ENCODE results near the gene FLNB. TPM values are rescaled to one million over a fixed set of nuclear protein-coding genes. Genes with fewer than 3 reads are reported as not detected.
"Not testable (repeated sequence)": the region's sequence is repeated elsewhere in the genome, so short reads cannot be mapped to it uniquely, and the experiment has no call there.

The FLNB gene
- total RNA-seq, 1 donor from 2014 or later = 80.9 TPM

DNA sequence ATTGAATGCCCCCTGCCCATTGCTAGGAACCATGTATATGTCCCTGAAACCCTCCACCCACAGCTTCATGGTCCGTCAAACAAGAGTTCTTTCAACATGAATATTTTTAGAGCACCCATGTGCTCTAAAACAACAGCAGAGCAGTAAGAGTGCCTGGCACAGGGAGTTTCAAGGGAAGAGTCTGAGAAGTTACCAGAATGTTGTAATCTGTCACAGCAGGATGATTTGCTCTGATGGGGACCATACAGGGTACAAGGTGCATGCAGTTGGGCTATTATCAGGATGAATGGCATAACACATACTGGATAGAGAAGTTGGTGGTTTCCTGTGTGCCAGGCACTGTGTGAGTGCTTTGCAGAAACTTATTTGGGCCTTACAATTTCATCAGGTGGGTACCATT is 27.8 kb upstream of the FLNB start:
- H3K4me1 ChIP-seq (ENCODE audit: control insufficient read depth in 3 of 3, insufficient read depth in 3 of 3, low read length in 3 of 3) = peaks cover 8 to 17% (median 11%) of the 10 kb centered on the region in 3 donors
- no peaks in the 10 kb centered on the region for H3K9me3 ChIP-seq (ENCODE audit: control insufficient read depth in 3 of 3, low read length in 3 of 3)
- H3K36me3 ChIP-seq (ENCODE audit: control insufficient read depth in 3 of 3, insufficient read depth in 3 of 3, low read length in 3 of 3) = no peaks in the 10 kb centered on the region

DNA sequence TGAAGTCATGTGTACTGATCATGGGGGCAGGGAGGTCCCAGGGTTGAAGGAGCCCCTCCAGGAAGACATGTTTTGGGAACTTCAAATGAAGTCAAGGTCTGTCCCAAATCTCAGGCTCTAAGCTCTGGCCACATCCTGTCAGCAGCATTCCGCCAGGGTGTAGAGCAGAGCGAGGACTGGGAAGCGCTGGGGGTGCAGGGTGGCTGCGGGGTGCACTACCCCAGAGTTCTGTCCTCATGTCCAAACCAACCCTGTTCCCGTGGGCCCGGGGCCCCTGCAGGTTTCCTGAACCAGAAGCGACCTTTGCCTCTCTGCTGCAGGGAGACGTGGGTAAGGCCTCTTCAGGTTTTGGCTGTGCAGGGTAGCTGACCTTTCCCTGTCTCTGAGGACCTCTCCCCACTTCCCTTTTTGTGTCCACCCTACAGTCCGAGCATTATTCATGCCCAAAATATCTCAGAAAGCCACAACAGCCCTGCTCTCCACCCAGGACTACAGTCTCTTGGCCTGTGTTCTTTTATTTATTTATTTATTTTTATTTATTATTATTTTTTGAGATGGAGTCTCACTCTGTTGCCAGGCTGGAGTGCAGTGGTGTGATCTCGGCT is 26.6 kb upstream of the FLNB start:
- Histone ChIP-seq H3K27me3 (ENCODE audit: control insufficient read depth in 3 of 3, insufficient read depth in 3 of 3, low read length in 3 of 3) (no peaks in the 10 kb centered on the region), H3K4me3 (ENCODE audit: low read length in 3 of 3) (no peak overlapping the region), H3K27ac (ENCODE audit: low read depth, low read length) (no peak overlapping the region), H3K9ac (ENCODE audit: low read depth in 1 of 3, low read length in 3 of 3) (no peak overlapping the region), H3K36me3 (ENCODE audit: control insufficient read depth in 3 of 3, insufficient read depth in 3 of 3, low read length in 3 of 3) (no peaks in the 10 kb centered on the region), H3K9me3 (ENCODE audit: control insufficient read depth in 3 of 3, low read length in 3 of 3) (no peaks in the 10 kb centered on the region), H3K4me1 (ENCODE audit: control insufficient read depth in 3 of 3, insufficient read depth in 3 of 3, low read length in 3 of 3) (peaks cover 8 to 17% (median 11%) of the 10 kb centered on the region in 3 donors)

More for the DNA sequence above, 27.8 kb upstream of the FLNB start:
- no peak overlapping the region for H3K9ac ChIP-seq (ENCODE audit: low read depth in 1 of 3, low read length in 3 of 3)
- H3K27ac ChIP-seq (ENCODE audit: low read depth, low read length) = no peak overlapping the region
- H3K4me3 ChIP-seq (ENCODE audit: low read length in 3 of 3) = no peak overlapping the region
- H3K27me3 ChIP-seq (ENCODE audit: control insufficient read depth in 3 of 3, insufficient read depth in 3 of 3, low read length in 3 of 3) = no peaks in the 10 kb centered on the region

DNA sequence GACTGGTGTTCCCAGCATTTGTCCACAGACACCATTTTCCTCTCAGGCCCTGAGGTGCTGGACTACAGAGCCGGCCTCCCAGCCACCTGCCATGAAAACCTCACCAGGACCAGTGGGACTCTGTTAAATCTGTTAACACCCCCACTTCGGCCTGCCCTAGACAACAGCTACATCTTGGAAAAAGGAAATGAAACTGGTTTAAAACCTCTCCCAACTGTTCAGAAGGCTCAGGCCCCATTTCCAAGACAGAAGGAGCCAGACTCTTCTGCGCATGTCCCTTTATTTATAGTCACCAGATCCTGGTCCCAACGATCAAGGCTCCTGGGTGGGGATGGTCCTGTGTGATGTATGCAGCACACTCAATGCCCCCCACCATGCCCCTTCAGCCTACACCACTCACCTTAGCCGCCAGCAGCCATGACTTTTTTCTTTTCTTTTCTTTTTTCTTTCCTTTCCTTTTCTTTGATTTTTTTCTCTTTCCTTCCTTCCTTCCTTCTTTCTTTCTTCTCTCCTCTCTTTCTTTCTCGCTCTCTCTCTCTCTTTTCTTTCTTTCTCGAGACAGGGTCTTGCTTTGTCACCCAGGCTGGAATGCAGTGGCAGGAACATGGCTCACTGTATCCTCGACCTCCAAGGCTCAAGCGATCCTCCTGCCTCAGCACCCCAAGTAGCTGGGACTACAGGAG is 25.5 kb upstream of the FLNB start:
- H3K9ac ChIP-seq (ENCODE audit: low read depth in 1 of 3, low read length in 3 of 3) = no peak overlapping the region
- no peak overlapping the region for H3K27ac ChIP-seq (ENCODE audit: low read depth, low read length)
- no peaks in the 10 kb centered on the region for H3K9me3 ChIP-seq (ENCODE audit: control insufficient read depth in 3 of 3, low read length in 3 of 3)
- peaks cover 8 to 17% (median 11%) of the 10 kb centered on the region in 3 donors for H3K4me1 ChIP-seq (ENCODE audit: control insufficient read depth in 3 of 3, insufficient read depth in 3 of 3, low read length in 3 of 3)
- no peaks in the 10 kb centered on the region for H3K36me3 ChIP-seq (ENCODE audit: control insufficient read depth in 3 of 3, insufficient read depth in 3 of 3, low read length in 3 of 3)
- H3K27me3 ChIP-seq (ENCODE audit: control insufficient read depth in 3 of 3, insufficient read depth in 3 of 3, low read length in 3 of 3) = no peaks in the 10 kb centered on the region
- no peak overlapping the region for H3K4me3 ChIP-seq (ENCODE audit: low read length in 3 of 3)

DNA sequence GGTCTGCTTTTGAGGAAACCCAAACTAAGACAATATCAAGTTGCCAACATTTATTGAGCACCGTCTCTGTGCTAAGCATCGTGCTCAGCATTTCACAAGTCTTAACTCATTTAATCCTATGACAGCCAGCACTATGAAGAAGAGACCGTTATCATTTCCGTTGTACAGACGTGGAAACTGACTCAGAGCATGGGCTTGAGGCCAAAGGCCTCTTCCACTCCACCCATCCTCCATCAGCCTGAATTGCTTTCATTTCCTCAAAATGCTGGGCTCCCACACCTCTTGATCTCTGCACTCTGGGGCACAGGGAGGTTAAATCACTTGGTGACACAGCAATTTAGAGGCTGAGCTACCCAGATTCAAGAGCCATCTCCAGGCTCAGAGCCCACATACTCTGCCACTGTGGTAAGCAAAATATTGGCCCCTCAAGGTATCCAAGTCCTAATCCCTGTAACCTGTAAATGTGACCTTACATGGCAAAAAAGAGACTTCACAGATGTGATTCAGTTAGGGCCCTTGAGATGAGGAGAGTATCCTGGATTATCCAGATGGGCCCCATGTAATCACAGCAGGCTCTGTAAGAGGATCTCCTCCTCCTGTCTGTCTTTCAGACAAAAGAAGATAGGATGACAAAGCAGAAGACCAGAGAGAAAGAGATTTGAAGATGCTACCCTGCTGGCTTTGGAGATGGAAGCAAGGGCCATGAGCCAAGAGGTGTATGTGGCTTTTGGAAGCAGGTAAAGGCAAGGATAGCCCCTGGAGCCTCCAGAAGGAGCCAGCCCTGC is 24.3 kb upstream of the FLNB start:
- no peaks in the 10 kb centered on the region for H3K9me3 ChIP-seq (ENCODE audit: control insufficient read depth in 3 of 3, low read length in 3 of 3)
- no peak overlapping the region for H3K27ac ChIP-seq (ENCODE audit: low read depth, low read length)
- H3K27me3 ChIP-seq (ENCODE audit: control insufficient read depth in 3 of 3, insufficient read depth in 3 of 3, low read length in 3 of 3) = no peaks in the 10 kb centered on the region
- H3K36me3 ChIP-seq (ENCODE audit: control insufficient read depth in 3 of 3, insufficient read depth in 3 of 3, low read length in 3 of 3) = no peaks in the 10 kb centered on the region
- H3K4me3 ChIP-seq (ENCODE audit: low read length in 3 of 3) = no peak overlapping the region
- H3K9ac ChIP-seq (ENCODE audit: low read depth in 1 of 3, low read length in 3 of 3) = no peak overlapping the region
- H3K4me1 ChIP-seq (ENCODE audit: control insufficient read depth in 3 of 3, insufficient read depth in 3 of 3, low read length in 3 of 3) = peaks cover 6 to 12% (median 7%) of the 10 kb centered on the region in 3 donors

DNA sequence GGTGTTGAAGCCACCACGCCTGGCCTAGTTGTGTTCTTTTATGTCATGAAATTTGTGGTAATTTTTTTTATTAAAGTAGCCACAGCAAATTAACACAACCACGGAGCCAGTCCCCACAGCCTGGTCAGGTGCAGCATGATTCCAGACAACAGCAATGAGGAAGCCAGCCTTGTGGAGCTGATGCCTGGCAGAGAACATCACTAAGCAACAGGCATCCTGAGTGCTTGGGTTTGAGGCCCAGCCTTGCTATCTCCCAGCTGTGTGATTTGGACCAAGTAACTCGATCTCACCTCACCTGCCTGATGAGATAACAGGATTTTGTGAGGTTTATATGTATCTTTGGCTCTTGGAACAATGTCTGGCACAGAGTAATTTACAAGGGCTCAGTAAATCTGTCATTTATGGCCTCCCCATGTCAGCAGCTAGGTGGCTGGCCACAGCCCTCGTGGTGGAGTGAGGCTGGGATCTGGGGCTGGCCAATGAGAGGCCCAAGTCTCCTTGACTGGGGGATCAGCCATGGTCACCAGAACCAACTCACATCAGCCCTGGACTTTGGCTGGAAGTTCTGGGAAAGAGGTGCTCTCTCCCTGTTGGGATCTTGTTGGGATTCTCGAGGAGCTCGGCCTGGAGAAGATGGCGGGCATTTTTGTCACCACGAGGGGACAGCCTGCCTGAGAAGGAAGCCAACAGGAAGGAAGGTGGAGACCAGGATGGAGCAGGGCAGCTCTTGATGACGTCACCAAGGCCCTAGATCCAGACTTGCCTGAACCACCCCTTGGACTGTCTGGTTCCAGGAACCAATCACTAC is 22.8 kb upstream of the FLNB start:
- Histone ChIP-seq H3K4me1 (ENCODE audit: control insufficient read depth in 3 of 3, insufficient read depth in 3 of 3, low read length in 3 of 3) (peaks cover 6 to 12% (median 7%) of the 10 kb centered on the region in 3 donors), H3K27ac (ENCODE audit: low read depth, low read length) (no peak overlapping the region), H3K36me3 (ENCODE audit: control insufficient read depth in 3 of 3, insufficient read depth in 3 of 3, low read length in 3 of 3) (no peaks in the 10 kb centered on the region)

DNA sequence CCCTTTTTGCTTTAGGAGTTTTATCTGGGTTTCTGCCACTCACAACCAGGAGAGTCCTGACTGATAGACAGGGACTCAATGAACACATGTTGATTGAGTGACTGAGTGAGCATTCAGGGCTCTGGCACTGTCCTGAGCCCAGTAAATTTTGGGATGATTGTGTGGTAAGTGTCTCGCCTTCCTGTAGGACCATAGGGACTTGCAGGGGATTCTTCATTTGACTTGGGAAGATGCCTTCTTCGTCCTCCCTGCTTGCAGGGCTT is 22.3 kb upstream of the FLNB start:
- no peaks in the 10 kb centered on the region for H3K36me3 ChIP-seq (ENCODE audit: control insufficient read depth in 3 of 3, insufficient read depth in 3 of 3, low read length in 3 of 3)
- H3K4me3 ChIP-seq (ENCODE audit: low read length in 3 of 3) = no peak overlapping the region
- H3K4me1 ChIP-seq (ENCODE audit: control insufficient read depth in 3 of 3, insufficient read depth in 3 of 3, low read length in 3 of 3) = peaks cover 6 to 12% (median 7%) of the 10 kb centered on the region in 3 donors
- H3K9ac ChIP-seq (ENCODE audit: low read depth in 1 of 3, low read length in 3 of 3) = no peak overlapping the region
- no peaks in the 10 kb centered on the region for H3K27me3 ChIP-seq (ENCODE audit: control insufficient read depth in 3 of 3, insufficient read depth in 3 of 3, low read length in 3 of 3)
- H3K9me3 ChIP-seq (ENCODE audit: control insufficient read depth in 3 of 3, low read length in 3 of 3) = no peaks in the 10 kb centered on the region
- no peak overlapping the region for H3K27ac ChIP-seq (ENCODE audit: low read depth, low read length)

More for the DNA sequence above, 22.8 kb upstream of the FLNB start:
- Histone ChIP-seq H3K4me3 (ENCODE audit: low read length in 3 of 3) (no peak overlapping the region), H3K27me3 (ENCODE audit: control insufficient read depth in 3 of 3, insufficient read depth in 3 of 3, low read length in 3 of 3) (no peaks in the 10 kb centered on the region), H3K9me3 (ENCODE audit: control insufficient read depth in 3 of 3, low read length in 3 of 3) (no peaks in the 10 kb centered on the region), H3K9ac (ENCODE audit: low read depth in 1 of 3, low read length in 3 of 3) (no peak overlapping the region)

DNA sequence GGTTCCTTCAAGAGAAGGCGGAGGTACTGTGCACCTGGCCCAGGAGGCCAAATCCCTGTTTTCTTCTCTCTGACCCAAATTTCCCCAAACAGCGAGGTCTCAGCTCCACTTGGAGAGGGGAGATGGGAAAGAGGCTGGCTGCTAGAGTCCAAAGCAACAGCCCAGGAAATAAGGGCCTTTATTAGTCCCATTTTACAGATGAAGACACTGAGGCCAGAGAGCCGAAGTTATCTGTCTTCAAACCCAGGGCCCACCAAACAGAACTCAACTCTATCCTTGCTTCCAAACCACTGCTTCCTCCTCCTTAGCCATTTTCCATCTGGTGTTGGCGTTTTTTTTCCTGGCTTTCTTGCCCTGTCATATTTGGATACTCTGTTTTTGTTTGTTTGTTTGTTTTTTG is 22.0 kb upstream of the FLNB start:
- Histone ChIP-seq H3K9ac (ENCODE audit: low read depth in 1 of 3, low read length in 3 of 3) (no peak overlapping the region), H3K36me3 (ENCODE audit: control insufficient read depth in 3 of 3, insufficient read depth in 3 of 3, low read length in 3 of 3) (no peaks in the 10 kb centered on the region), H3K4me3 (ENCODE audit: low read length in 3 of 3) (no peak overlapping the region), H3K27ac (ENCODE audit: low read depth, low read length) (no peak overlapping the region), H3K9me3 (ENCODE audit: control insufficient read depth in 3 of 3, low read length in 3 of 3) (no peaks in the 10 kb centered on the region), H3K4me1 (ENCODE audit: control insufficient read depth in 3 of 3, insufficient read depth in 3 of 3, low read length in 3 of 3) (peaks cover 6 to 12% (median 7%) of the 10 kb centered on the region in 3 donors), H3K27me3 (ENCODE audit: control insufficient read depth in 3 of 3, insufficient read depth in 3 of 3, low read length in 3 of 3) (no peaks in the 10 kb centered on the region)

DNA sequence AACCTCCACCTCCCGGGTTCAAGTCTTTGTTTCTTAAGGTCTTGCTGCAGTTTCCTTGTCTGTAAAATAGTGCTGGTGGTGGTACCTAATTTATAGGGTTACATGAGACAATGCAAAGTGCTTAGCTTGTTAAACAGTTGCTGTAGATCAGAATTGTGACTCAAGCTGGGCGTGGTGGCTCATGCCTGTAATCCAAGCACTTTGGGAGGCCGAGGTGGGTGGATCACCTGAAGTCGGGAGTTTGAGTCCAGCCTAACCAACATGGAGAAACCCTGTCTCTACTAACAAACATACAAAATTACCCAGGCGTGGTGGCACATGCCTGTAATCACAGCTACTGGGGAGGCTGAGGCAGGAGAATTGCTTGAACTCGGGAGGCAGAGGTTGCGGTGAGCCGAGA is 19.0 kb upstream of the FLNB start:
- not testable (repeated sequence) for H3K9me3 ChIP-seq (ENCODE audit: control insufficient read depth in 3 of 3, low read length in 3 of 3); H3K4me3 ChIP-seq (ENCODE audit: low read length in 3 of 3); H3K9ac ChIP-seq (ENCODE audit: low read depth in 1 of 3, low read length in 3 of 3); H3K36me3 ChIP-seq (ENCODE audit: control insufficient read depth in 3 of 3, insufficient read depth in 3 of 3, low read length in 3 of 3); H3K27me3 ChIP-seq (ENCODE audit: control insufficient read depth in 3 of 3, insufficient read depth in 3 of 3, low read length in 3 of 3); H3K4me1 ChIP-seq (ENCODE audit: control insufficient read depth in 3 of 3, insufficient read depth in 3 of 3, low read length in 3 of 3); H3K27ac ChIP-seq (ENCODE audit: low read depth, low read length)

DNA sequence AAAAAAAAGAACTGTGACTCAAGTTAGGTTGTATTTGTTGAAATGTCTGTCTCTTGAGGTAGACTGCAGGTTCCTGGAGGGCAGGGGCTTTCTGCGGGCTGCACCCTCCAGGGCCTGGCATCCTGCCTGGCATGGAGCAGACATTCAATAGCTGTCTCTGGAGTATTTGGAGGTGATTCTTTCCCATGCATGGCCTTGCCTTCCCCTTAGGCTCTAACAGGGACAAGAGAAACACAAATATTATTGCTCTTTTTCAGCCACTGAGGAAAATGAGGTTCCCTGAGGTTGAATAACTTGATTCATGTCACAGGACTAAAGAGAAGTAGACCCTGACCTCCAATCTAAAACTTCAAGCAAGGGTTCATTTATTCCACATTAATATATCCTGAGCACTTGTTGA is 18.6 kb upstream of the FLNB start:
- Histone ChIP-seq H3K36me3 (ENCODE audit: control insufficient read depth in 3 of 3, insufficient read depth in 3 of 3, low read length in 3 of 3) (no peaks in the 10 kb centered on the region), H3K4me3 (ENCODE audit: low read length in 3 of 3) (no peak overlapping the region), H3K9me3 (ENCODE audit: control insufficient read depth in 3 of 3, low read length in 3 of 3) (no peaks in the 10 kb centered on the region), H3K27me3 (ENCODE audit: control insufficient read depth in 3 of 3, insufficient read depth in 3 of 3, low read length in 3 of 3) (no peaks in the 10 kb centered on the region), H3K9ac (ENCODE audit: low read depth in 1 of 3, low read length in 3 of 3) (no peak overlapping the region), H3K4me1 (ENCODE audit: control insufficient read depth in 3 of 3, insufficient read depth in 3 of 3, low read length in 3 of 3) (no peaks in the 10 kb centered on the region), H3K27ac (ENCODE audit: low read depth, low read length) (no peak overlapping the region)

Data from skeletal muscle tissue (tissue), 4 donors.